ENCODE results near the gene SOBP.

GRCh38 chr6:107443608-107444267 is 46.2 kb upstream of the SOBP start:
- TF ChIP-seq CTCF (IDR thresholded peaks at IDR 0.05) = no peak
- TF ChIP-seq BCL3 (IDR thresholded peaks at IDR 0.05) = no peak
- TF ChIP-seq ELK1 (IDR thresholded peaks at IDR 0.05; ENCODE audit: low read depth, low read length) = no peak
- TF ChIP-seq BHLHE40 (IDR thresholded peaks at IDR 0.05; ENCODE audit: low read depth, low read length) = no peak
- TF ChIP-seq NFE2L2 (conservative IDR thresholded peaks at IDR 0.05; ENCODE audit: low read length) = no peak
- TF ChIP-seq USF2 (IDR thresholded peaks at IDR 0.05) = no peak
- TF ChIP-seq HOXB13 (CRISPR knock-in tag; IDR thresholded peaks at IDR 0.05; ENCODE audit: low read depth) = no peak
- no peak for TF ChIP-seq HDAC2 (IDR thresholded peaks at IDR 0.05)
- no peak for TF ChIP-seq POLR2A (IDR thresholded peaks at IDR 0.05; ENCODE audit: low read length)
- no peak for TF ChIP-seq EP300 (IDR thresholded peaks at IDR 0.05)
- TF ChIP-seq NR3C1 (IDR thresholded peaks at IDR 0.05) = no peak
- no peak for TF ChIP-seq KDM1A (IDR thresholded peaks at IDR 0.05; ENCODE audit: low read depth)

Data from A549 (cell line).